HG03378 (cell line): Measurements from ENCODE around the gene PRKCB.

ENCODE experiments used
- ATAC-seq: cut with Tn5 transposase; IDR thresholded peaks from one replicate; pipeline ENCODE4 v1.9.1; 2021; ENCODE audit warnings: mild to moderate bottlenecking, moderate library complexity; ENCODE audit not compliant: unreplicated experiment

The PRKCB gene

DNA sequence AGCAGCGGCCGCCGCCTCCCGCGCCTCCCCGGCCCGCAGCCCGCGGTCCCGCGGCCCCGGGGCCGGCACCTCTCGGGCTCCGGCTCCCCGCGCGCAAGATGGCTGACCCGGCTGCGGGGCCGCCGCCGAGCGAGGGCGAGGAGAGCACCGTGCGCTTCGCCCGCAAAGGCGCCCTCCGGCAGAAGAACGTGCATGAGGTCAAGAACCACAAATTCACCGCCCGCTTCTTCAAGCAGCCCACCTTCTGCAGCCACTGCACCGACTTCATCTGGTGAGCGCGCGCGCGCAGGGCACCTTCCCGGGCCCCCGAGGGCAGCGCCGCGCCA is 258 bp downstream of the PRKCB start:
- ATAC-seq, result no peak

DNA sequence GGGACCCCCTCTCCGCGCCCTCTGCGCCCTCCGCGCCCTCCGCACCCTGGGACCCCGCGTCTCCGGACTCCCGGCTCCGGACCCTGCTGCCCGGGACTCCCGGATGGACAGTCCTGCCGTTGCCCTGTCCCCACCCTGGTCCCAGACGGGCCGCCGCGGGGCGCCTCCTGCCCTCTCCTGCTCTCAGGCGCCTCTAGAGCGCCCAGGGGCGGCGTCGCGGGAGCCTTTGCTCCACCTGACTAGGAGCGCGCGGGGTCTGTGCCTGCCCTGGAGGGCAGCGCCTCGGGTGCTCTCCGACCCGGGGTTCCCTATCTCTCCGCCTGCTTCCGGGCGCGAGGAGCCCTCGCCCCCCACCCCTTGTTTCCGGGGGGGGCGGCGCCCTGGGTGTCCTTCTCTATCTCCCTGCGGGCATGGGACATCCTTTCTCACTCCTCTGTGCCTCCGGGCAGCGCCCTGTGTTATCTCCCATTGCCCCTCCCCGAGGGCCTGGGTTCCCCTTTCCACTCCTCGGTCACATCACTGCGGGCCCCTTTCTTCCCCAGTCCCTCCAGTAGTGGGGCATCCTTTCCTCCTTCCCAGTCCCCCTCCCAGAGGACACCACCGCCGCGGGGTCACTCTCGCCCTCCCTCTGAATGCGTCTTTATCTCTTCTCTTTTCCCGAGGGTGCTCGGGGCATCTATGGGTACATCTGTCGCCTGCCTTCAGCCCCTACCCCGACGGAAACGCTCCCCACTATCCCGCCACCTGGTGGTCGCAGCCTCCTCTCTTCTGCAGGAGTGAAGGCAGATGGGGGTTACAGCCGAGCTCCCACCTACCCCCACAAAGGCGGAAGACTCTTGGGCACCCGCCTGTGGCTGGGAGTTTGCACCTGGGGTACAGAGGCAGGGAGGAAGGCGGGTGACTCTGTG is 875 bp downstream of the PRKCB start:
- ATAC-seq, result no peak

DNA sequence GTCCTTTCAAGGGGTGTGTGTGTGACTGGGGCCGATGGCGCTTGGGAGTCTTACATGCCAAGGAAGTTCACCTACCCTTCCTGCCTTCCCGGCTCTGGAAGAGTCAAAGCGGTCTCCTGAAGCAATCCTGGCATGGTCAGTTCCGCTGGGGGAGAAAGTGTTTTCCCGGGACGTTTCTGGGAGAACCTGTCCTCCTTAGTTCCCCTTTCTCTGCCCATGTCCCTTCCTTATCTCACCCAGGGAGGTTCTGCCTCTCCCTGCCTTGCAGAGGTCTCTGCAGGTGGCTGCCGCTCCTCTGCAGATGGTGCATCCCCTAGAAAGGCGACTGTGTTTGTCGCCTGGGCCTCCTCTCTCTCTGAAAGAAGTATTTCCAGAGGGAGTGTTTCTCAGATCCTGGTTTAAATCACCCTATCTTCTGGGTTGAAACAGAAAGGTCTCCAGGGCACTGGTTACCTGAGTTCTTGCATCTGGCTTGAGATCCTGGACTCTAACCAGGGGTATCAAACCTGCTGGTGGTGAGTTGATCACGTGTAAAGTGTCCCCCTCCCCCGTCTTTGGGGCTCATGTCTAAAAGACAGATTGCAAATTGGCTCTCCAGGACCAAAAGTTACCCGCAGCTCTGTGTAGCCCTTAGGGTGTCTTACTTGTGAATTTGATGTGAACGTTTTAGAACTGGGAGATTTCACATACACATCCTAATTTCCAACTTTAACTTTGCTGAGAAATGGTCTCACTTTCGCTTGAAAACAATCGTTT is 1.9 kb downstream of the PRKCB start:
- ATAC-seq, result no peak

DNA sequence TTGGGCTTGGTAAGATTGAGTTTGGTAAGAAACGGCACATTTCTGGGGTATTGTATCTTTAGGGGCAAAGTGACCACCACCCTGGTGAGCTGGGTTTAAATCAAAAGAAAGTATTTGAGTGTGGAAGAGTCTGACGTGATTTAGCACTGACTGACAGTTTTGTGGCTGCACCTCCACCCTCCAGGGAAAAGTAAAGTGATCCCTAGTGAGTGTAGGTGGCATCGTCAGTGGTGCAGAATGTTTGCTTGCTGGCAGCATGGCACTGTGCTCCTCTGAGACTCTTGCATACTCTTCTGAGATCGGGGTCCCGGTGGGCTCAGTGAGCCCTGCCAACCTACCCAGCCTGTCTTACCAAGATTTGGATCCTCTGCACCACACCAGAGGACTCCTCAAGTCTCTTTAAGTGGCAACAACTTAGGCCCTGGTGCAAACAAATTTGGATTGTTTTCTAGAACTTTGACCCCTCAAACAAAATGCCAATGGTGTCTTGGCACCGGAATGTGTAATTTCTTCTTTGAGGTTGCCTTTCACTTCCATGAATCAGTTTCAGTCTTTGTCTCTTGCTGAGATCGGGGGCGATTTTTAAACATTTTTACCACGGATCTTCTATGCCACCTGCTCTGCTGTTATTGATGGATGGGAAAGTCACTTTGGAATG is 2.8 kb downstream of the PRKCB start:
- ATAC-seq, result no peak

DNA sequence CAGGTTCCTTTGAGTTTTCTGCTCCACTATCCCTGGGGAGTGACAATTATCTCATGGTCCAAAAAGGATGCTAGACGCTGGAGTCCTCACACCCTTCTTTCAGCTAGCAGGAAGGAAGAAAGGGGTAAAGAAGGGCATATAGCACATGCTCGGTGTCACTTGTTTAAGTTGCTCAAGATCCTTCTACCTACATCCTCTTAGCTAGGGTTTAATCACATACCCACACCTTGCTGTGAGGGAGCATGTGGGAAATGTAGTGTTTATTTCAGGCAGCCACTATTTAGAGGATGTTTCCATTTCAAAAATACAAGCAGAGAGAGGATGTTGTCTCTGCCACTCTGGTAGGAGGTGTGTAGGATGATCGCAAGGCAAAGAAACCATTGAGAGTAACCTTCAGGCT is 4.5 kb downstream of the PRKCB start:
- no peak for ATAC-seq

DNA sequence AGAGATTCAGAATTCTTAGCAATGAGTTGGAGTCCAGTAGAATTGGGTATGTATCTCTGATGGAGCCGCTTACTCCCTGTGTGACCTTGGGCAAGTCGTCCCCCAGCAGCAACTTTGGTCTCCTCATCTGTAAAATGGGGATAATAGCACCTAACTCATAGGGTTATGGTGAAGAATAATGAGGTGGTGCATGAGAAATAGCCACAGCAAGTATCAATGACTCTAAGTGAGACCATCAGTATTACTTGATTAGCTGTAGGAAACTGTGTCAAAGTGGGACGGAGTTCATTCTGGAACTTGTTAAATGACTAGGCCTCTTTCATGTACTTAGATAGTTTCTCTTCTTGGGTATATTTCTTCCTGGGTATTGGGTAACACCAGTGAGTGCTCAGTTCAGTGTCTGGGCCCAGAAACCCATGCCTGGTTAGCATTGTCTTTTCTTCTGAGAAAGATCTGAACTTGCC is 6.4 kb downstream of the PRKCB start:
- ATAC-seq, result peak; percentile 76

DNA sequence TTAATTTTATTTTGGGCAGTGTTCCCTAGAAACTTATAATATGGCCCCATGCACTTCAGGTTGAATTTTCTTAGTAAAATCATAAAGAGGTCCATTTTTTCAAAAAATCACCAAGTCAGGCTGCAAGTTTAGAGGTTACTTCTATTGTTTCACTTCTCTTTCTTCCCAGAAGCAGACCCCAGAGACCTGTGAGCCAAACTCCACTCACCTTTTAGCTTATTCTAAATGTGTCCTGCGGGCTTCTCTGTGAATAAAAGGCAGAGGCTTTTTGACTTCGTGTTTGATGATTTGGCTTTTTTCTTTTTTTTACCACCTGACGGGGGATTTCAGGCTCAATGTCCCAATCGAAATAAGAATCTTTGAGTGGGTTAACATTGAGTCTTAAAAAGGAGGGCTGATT is 7.4 kb downstream of the PRKCB start:
- no peak for ATAC-seq

DNA sequence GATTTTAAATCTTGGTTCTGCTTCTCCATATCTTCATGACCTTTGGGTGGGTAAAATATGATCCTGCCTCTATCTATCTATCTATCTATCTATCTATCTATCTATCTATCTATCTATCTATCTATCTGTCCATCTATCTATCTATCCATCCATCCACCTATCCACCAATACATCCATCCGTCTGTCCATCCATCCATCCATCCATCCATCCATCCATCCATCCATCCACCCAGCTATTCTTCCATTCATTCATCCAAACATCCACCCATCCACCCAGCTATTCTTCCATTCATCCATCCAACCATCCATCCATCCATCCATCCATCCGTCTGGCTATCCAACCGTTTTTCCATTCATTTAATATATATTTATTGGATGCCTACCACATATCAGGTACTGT is 11.5 kb downstream of the PRKCB start:
- ATAC-seq, result no peak

DNA sequence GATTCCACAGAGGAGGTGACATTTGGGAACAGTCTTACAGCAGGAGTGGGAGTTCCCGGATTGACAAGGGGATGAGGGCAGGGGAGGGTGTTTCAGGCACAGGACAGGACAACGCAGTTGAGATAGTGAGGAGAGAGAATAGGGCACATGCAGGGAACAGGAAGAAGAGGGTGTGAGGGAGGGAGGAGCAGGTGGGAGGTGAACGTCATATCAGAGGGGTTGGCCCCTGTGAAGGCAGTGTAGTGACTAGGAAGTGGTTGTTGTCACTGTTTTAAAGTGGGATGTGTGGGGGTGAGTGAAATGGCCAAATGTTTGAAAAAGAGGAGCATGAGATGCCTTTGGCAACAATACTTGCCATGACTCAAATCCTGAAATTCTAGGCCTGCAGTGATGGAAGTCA is 12.2 kb downstream of the PRKCB start:
- ATAC-seq, result no peak

DNA sequence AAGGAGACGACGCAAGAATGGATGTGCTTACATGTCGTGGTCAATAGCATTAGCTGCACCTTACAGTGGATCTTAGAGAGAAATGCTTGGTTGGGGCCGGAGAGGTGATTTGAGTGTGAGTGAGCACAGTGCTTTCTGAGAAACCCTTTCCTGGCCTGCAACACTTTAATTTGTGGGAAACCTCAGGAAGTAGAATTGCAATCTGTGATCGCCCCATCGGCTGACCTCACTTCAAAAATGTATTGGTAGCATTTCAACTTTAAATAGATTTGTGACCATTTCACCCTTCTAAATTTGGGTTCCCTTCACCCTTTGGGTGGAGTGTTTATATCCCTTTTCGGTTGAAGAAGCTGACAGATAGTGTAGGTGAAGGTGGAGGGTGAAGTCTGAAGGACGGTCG is 13.2 kb downstream of the PRKCB start:
- no peak for ATAC-seq

DNA sequence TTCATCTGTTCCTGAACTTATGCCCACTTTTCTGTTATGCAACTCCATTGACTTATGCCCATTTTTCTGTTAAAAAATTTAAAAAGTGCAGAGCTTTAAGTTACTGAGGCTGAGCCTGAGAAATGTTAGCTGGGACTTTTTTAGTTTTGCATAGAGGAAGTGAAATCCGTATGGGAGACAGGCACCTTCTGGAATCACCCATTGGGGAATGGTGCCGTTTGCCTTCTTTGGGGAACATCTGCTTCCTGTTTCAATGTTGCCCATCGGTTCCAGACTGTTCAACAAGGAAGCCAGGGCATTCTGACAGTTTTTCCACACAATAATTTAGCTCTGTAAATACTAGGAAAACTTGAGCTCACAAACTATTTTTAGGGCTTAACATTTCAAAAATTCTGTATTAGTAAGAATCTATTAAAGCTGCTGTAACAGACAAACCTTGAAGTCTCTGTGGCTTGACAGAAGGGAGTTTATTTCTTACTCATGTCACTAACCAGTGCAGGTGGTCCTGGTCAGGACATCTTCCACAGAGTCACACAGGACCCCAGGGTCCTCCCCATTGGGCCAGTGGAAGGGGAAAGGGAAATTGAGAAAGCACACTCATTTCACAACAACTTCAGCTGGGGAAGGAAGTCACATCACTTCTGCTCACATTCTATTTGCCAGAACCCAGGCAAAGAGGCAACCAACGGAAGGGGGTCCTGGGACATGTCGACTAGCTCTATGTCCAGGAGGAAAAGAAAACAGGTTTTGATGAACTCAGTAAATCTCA is 17.2 kb downstream of the PRKCB start:
- no peak for ATAC-seq

DNA sequence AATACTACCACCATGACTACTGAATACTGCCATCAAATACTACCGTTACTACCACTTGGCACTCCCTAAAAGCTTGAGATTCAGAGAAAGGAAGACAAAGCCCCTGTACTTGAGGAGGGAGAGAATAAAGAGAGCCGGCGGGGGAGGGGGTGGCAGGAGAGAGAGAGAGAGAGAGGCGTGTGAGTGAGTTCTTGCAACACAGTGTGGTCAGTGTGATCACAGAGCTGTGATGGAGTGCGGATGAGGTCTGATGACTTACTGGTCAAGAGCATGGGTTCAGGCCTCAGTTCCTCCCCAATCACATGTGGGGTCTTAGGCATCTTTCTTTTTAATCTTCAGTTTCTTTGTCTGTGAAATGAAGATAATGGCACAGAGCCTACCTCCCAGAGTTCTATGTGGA is 19.2 kb downstream of the PRKCB start:
- no peak for ATAC-seq

DNA sequence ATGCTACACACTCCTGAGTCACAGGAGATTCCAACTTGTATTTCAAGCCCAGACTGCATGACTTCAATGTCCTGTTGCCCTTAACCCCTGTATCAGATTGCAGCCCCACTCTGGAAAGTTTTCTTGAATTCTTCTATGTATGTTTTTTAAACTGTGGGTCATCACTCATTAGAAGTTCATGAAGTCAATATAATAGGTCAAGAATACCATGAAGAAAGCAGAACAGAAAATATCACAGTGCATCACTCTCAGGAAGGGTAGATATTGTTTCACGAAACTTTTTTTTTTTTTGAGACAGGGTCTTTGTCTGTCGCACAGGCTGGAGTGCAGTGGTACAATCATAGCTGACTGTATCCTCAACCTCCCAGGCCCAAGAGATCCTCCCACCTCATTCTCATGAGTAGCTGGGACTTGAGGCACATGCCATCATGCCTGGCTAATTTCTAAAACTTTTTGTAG is 20.5 kb downstream of the PRKCB start:
- no peak for ATAC-seq

DNA sequence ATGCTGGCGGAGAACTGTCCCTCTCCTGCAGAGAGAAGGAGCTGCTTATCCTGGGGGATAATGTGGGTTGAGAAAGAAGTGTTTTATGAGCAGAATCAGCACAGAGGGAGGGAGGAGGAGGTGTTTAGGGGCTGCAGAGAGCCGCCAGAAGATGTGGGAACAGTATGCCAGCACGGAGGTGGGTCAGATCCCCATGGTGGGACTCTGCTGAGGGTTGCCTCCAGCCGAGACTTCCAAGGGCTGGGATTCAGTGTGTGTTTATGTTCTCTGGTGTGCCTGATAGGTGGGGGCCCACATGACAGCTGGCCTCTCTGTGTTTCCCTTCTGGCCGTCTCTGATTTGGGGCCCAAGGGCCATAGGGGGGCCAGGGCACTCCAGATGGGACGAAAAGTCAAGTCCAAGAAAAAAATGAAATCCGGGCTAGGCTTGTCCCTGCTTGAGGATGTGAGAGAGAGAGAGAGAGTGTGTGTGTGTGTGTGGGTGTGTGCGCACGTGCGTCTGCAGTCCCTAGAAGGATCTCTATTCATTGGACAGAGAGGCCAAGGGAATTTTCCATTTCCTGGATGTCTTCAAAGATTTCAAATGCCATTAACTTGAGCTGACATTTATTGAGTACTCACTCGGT is 21.6 kb downstream of the PRKCB start:
- ATAC-seq, result no peak

DNA sequence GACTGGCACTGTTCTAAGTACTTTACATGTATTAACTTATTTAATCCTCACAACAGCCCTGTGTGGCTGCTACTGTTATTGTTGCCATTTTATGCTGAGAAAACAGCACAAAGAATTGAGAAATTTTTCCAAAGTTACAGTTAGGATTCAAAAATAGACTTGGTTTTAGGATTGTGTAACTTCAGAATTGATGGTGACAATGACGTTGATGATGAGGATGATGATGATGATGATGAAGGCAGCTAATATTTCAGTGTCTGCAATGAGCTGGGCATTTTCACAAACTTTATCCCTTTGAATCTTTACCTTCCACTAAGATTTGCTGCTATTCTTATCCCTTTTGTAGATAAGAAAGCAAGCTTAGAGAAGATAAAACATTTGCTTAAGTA is 22.1 kb downstream of the PRKCB start:
- no peak for ATAC-seq

DNA sequence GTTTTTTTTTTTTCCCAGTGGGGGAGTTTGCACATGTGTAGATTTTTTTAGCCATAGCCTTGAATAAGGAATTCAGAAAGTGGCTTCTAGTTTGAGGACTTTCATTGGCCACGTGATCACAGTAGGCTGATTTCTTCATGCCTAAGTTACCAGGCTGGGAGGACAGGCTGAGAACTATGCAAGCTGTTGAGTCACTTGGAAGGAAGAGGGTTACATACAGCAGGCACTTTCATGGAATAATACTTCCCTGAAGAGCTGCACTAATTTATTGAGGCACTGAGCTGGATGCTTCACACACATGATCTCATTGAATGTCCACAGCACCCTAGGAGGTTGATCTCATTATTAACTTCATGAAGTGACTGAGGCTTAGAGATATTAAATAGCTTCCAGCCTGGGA is 22.8 kb downstream of the PRKCB start:
- no peak for ATAC-seq

DNA sequence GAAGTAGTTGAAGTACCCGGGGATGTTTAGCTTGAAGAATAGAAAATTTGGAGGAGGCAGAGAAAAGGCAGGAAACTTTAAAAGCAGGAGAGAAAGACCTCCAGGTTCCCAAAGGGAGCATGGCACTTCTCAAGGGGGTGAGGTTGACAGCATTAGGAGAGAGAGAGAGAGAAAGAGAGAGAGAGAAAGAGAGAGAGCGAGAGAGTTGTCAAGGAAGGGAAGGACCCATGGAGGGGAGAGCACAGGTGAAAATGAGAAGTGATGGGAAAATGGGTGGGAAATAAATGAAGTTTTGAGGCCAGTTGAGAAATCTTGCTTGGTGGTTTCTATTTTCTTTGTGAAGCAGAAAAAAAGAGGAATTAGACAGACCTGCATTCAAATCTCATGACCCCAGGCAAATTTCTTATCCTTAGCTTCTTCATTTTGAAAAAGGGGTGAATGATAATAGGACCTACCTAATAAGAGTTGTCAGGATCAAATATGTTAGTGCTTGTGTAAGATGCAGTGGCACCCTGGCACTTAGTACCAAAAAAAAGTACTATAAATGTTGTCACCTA is 24.0 kb downstream of the PRKCB start:
- ATAC-seq, result no peak

DNA sequence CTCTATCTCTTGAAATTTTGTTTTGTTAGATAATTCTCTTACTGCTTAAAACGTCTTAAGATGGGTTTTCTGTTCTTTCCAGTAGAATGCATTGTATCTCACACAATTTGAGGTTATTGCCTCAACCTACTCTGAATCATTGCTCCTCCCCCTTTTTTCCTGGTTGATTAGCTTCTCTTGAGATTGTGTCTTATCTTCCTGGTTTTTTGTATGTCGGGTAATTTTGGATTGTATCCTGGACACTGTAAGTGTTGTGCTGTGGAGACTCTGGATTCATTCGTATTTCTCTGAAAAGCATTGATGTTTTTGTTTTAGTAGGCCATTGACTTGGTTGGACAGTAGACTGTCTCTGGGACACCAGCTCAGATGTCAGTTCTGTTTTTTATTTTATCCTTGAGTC is 26.1 kb downstream of the PRKCB start:
- no peak for ATAC-seq

DNA sequence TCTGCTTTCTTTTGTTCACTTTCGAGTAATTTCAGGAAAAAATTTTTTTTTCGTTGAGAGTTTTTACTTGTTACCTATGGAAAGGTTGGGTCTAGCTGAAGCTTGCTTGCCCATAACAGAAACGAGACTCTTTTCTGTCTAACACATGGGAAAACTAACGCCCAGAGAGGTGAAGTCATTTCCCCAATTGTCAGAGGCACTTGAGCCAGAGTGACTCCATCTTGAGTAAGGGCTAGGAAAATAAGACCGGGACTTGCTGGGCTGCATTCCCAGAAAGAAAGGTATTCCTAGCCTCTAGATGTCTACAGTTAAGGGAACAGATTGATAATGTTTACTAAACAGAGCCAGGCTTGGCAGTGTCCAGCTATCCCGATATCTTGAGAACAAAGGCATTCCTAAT is 26.8 kb downstream of the PRKCB start:
- ATAC-seq, result no peak
